ENCODE data around the gene PKNOX2. TPM values are rescaled to one million over a fixed set of nuclear protein-coding genes. Genes with fewer than 3 reads are reported as not detected.

Gene PKNOX2
- total RNA-seq, 3 donors from 2014 or later (not counting 1 experiment from before 2014, with no cell fraction given): not detected

DNA sequence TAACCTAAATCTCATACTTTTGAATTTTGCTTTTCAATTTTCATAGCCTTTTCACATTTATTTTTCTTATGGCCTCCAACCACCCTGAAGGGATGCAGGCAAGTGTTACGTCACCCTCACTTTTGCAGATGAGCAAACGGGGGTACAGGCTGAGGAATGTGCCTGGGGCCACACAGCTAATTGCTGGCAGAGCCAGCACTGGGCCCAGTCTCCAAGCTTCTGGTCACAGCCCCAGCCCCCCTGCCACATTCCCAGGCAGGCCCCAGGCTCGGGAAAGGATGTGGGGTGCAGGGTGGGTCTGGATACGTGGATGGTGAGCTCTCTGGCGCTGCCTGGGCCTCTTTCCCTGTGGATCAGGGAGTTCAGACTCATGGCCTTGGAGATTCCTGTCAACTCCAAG lies 138.6 kb downstream of the PKNOX2 start:
- Histone ChIP-seq H3K27ac (ENCODE audit: low read length) (no peak overlapping the region), H3K27me3 (ENCODE audit: control insufficient read depth, insufficient read depth, low read length) (no peaks in the 10 kb centered on the region), H3K36me3 (ENCODE audit: control insufficient read depth, insufficient read depth, low read length) (no peaks in the 10 kb centered on the region), H3K4me3 (ENCODE audit: low read length) (no peak overlapping the region), H3K4me1 (ENCODE audit: control insufficient read depth, insufficient read depth, low read length) (no peaks in the 10 kb centered on the region), H3K9me3 (ENCODE audit: control insufficient read depth, insufficient read depth, low read length) (no peaks in the 10 kb centered on the region)
- Mint-ChIP-seq H3K27ac (no peak overlapping the region), H3K4me3 (no peak overlapping the region), H3K27me3 (ENCODE audit: low read depth in 2 of 2) (no peaks in the 10 kb centered on the region), H3K4me1 (no peaks in the 10 kb centered on the region), H3K36me3 (no peaks in the 10 kb centered on the region), H3K9me3 (no peaks in the 10 kb centered on the region)
- no peak for TF ChIP-seq CTCF (IDR thresholded peaks at IDR 0.05)
- 80% methylated on average over 5 of the region's 5 CpGs for WGBS (ENCODE audit: insufficient coverage)
- intact Hi-C loops (cut with micrococcal nuclease): no loop called here
- DNase-seq (no peak), ATAC-seq (no peak)

- ATAC-seq: no peak
- no peak for TF ChIP-seq CTCF (IDR thresholded peaks at IDR 0.05)
- Mint-ChIP-seq H3K4me3 (no peak overlapping the region), H3K27ac (no peak overlapping the region), H3K36me3 (no peaks in the 10 kb centered on the region), H3K9me3 (no peaks in the 10 kb centered on the region), H3K4me1 (no peaks in the 10 kb centered on the region), H3K27me3 (ENCODE audit: low read depth in 2 of 2) (no peaks in the 10 kb centered on the region)
- no peaks in the 10 kb centered on the region for H3K4me1 ChIP-seq (ENCODE audit: control insufficient read depth, insufficient read depth, low read length)
- no peaks in the 10 kb centered on the region for H3K9me3 ChIP-seq (ENCODE audit: control insufficient read depth, insufficient read depth, low read length)
- intact Hi-C loops (cut with micrococcal nuclease): no loop called here
- no peaks in the 10 kb centered on the region for H3K27me3 ChIP-seq (ENCODE audit: control insufficient read depth, insufficient read depth, low read length)
- DNase-seq: no peak
- H3K36me3 ChIP-seq (ENCODE audit: control insufficient read depth, insufficient read depth, low read length): no peaks in the 10 kb centered on the region
- H3K4me3 ChIP-seq (ENCODE audit: low read length): no peak overlapping the region
- H3K27ac ChIP-seq (ENCODE audit: low read length): no peak overlapping the region
- 81% methylated on average over 4 of the region's 5 CpGs for WGBS (ENCODE audit: insufficient coverage)
Measured at GRCh38 chr11:125303694-125304093, 139.1 kb downstream of the PKNOX2 start.

DNA sequence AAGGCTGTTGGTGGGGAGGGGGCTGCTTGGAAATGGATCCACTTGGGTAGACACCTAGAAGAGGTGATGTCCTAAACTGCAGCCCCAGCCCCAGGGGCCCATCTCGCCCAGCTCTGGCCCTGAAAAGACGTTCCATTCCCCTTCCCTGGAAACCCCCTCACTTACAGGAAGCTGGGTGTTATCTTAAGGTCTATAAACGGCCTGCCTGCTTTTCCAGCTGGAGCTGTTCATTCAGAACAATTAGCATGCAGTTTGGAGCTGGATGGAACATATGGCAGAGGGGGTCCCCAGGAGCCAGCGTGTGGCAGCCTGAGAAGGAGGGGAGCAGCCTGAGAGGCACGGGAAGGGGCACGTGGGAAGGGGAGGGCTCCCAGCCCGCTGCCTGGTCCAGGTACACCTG lies 139.6 kb downstream of the PKNOX2 start:
- Mint-ChIP-seq H3K27me3 (ENCODE audit: low read depth in 2 of 2) (peaks cover 0 to 2% of the 10 kb centered on the region in 2 donors), H3K4me1 (no peaks in the 10 kb centered on the region), H3K9me3 (no peaks in the 10 kb centered on the region), H3K27ac (no peak overlapping the region), H3K36me3 (no peaks in the 10 kb centered on the region), H3K4me3 (no peak overlapping the region)
- H3K27ac ChIP-seq (ENCODE audit: low read length): no peak overlapping the region
- DNase-seq (no peak), ATAC-seq (no peak)
- H3K9me3 ChIP-seq (ENCODE audit: control insufficient read depth, insufficient read depth, low read length): no peaks in the 10 kb centered on the region
- H3K4me3 ChIP-seq (ENCODE audit: low read length): no peak overlapping the region
- TF ChIP-seq CTCF (IDR thresholded peaks at IDR 0.05): no peak
- H3K27me3 ChIP-seq (ENCODE audit: control insufficient read depth, insufficient read depth, low read length): no peaks in the 10 kb centered on the region
- no peaks in the 10 kb centered on the region for H3K4me1 ChIP-seq (ENCODE audit: control insufficient read depth, insufficient read depth, low read length)
- WGBS (ENCODE audit: insufficient coverage): 76% methylated on average over 7 of the region's 7 CpGs
- intact Hi-C loops (cut with micrococcal nuclease): no loop called here
- no peaks in the 10 kb centered on the region for H3K36me3 ChIP-seq (ENCODE audit: control insufficient read depth, insufficient read depth, low read length)

- intact Hi-C loops (cut with micrococcal nuclease): no loop called here
- H3K4me1 Mint-ChIP-seq: no peaks in the 10 kb centered on the region
- no peak overlapping the region for H3K4me3 ChIP-seq (ENCODE audit: low read length)
- peaks cover 4 to 7% of the 10 kb centered on the region in 2 donors for H3K27me3 Mint-ChIP-seq (ENCODE audit: low read depth in 2 of 2)
- WGBS (ENCODE audit: insufficient coverage): 85% methylated on average over 9 of the region's 9 CpGs
- DNase-seq (no peak), ATAC-seq (no peak)
- no peak overlapping the region for H3K27ac ChIP-seq (ENCODE audit: low read length)
- no peaks in the 10 kb centered on the region for H3K9me3 Mint-ChIP-seq
- no peaks in the 10 kb centered on the region for H3K9me3 ChIP-seq (ENCODE audit: control insufficient read depth, insufficient read depth, low read length)
- no peaks in the 10 kb centered on the region for H3K36me3 Mint-ChIP-seq
- H3K27ac Mint-ChIP-seq: no peak overlapping the region
- H3K36me3 ChIP-seq (ENCODE audit: control insufficient read depth, insufficient read depth, low read length): no peaks in the 10 kb centered on the region
- no peak overlapping the region for H3K4me3 Mint-ChIP-seq
- H3K4me1 ChIP-seq (ENCODE audit: control insufficient read depth, insufficient read depth, low read length): no peaks in the 10 kb centered on the region
- no peak for TF ChIP-seq CTCF (IDR thresholded peaks at IDR 0.05)
- H3K27me3 ChIP-seq (ENCODE audit: control insufficient read depth, insufficient read depth, low read length): no peaks in the 10 kb centered on the region
Measured at GRCh38 chr11:125304876-125305275, 140.3 kb downstream of the PKNOX2 start.

Measured in natural killer cell (primary cell).